Right renal pelvis (tissue), 4 donors: ENCODE measurements around the gene OXCT2. TPM values are rescaled to one million over a fixed set of nuclear protein-coding genes. Genes with fewer than 3 reads are reported as not detected.
"Not testable (repeated sequence)": the region's sequence is repeated elsewhere in the genome, so short reads cannot be mapped to it uniquely, and the experiment has no call there.

ENCODE experiments used
- DNase-seq, 4 donors: peaks; one replicate each; pipeline ENCODE4 v3.0.0-alpha.2; 2013; ENCODE audit warnings: low read depth in 4 of 4, low spot score in 3 of 4, missing footprints in 1 of 4
- polyA plus RNA-seq, 4 donors: library from polyadenylated mRNA; unstranded; fragments of 120-200 nt; gene quantifications; one replicate each; pipeline ENCODE4 v1.2.1, GENCODE V29; 2013; ENCODE audit not compliant: insufficient read length in 4 of 4

OXCT2 gene
- under 1 TPM; 0.17 to 0.47 (median 0.25) TPM for polyA plus RNA-seq

GRCh38 chr1:39771022-39771532 lies at the start of gene OXCT2:
Gene OXCT2, minus strand, starts transcription at chr1:39771348. Its CDS starts 93 bp downstream, at chr1:39771255.
- not testable (repeated sequence) for DNase-seq

GRCh38 chr1:39819091-39819812 lies 48.1 kb upstream of the OXCT2 start:
- DNase-seq: no peak

GRCh38 chr1:39818482-39818881 lies 47.3 kb upstream of the OXCT2 start:
- no peak for DNase-seq

- DNase-seq: not testable (repeated sequence)
Observed at GRCh38 chr1:39817091-39817932, 46.2 kb upstream of the OXCT2 start.

- DNase-seq: peak; percentile 52 to 58 (median 54)
Observed at GRCh38 chr1:39816415-39817090, 45.4 kb upstream of the OXCT2 start.

- no peak for DNase-seq
Observed at GRCh38 chr1:39812913-39813312, 41.8 kb upstream of the OXCT2 start.

GRCh38 chr1:39808784-39809517 lies 37.8 kb upstream of the OXCT2 start:
- no peak for DNase-seq

- no peak for DNase-seq
Observed at GRCh38 chr1:39805385-39805784, 34.2 kb upstream of the OXCT2 start.

GRCh38 chr1:39802496-39803260 lies 31.5 kb upstream of the OXCT2 start:
- DNase-seq: no peak

- DNase-seq: no peak
Observed at GRCh38 chr1:39800471-39800835, 29.3 kb upstream of the OXCT2 start.

- DNase-seq: no peak
Observed at GRCh38 chr1:39799770-39800470, 28.8 kb upstream of the OXCT2 start.

GRCh38 chr1:39798859-39799769 lies 28.0 kb upstream of the OXCT2 start:
- not testable (repeated sequence) for DNase-seq

GRCh38 chr1:39795651-39796050 lies 24.5 kb upstream of the OXCT2 start:
- no peak for DNase-seq

GRCh38 chr1:39791838-39792237 lies 20.7 kb upstream of the OXCT2 start:
- DNase-seq: no peak

GRCh38 chr1:39789571-39790110 lies 18.5 kb upstream of the OXCT2 start:
- DNase-seq: no peak

- DNase-seq: no peak
Observed at GRCh38 chr1:39788758-39789570, 17.8 kb upstream of the OXCT2 start, which contains the start of gene BMP8B. Gene BMP8B, minus strand, starts transcription at chr1:39788865. Its CDS starts 380 bp downstream, at chr1:39788485.

GRCh38 chr1:39788426-39788757 lies 17.2 kb upstream of the OXCT2 start:
- no peak for DNase-seq
